NAMALWA (cell line): ENCODE results near the gene TRAIP.
"Not testable (repeated sequence)": the region's sequence is repeated elsewhere in the genome, so short reads cannot be mapped to it uniquely, and the experiment has no call there.

Experiments
- DNase-seq: peaks from one replicate; pipeline ENCODE4 v3.0.0-alpha.2; 2015; ENCODE audit warnings: low spot score

Gene TRAIP

DNA sequence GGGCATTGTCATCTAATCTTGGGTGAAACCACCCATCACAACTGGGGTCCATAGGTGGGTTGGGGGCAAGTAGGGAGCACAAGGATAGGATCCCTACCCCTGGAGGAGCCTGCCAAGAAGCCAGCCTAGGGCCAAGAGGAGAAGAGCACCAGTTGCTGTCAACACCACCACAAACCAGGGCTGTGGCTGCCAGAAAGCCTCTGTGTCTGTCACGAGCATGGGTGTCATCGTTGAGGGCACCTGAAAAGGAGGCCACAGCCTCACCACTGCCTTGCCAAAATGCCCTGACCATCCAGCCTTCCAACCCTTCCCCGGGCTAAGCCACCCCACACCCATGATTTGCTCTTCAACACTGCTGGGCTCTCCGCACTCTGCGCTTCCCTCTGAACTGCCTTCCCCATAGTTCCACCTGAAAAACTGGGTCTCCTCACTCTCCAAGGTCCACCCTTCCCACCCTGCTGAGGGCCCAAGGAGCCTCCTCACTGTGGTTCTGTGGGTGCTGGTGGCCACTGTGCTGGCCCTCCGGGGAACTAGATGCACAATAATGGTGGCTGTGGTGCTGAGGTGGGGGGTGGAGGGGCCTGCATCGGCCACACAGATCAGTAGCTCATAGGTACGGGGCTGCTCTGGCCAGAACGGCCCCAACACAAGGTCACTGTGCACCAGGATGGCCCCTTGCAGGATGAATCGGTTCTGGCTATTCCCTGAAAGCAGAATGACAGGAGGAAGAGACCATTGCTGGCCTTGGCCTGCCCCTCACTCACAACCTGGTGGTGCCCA is 63.8 kb downstream of the TRAIP start:
- no peak for DNase-seq

DNA sequence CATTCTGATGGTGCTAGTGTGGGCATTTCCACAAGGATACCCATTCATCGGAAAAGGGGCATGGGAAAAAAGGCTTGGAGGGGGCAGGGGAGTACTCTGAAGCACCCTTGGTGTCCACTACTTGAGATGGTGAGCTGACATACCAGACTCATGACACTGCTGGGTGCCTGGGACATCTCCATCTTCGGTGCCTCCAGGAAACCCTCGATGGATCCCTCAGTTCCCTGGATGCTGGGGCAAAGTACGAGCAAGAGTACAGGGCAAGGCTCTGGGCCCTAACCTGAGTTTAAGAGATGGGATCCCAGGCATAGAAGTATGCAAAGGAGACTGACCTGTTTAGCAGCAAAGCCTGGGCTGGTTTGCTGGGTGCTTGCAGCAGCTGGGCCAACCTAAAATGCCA is 64.8 kb downstream of the TRAIP start:
- DNase-seq, result no peak

DNA sequence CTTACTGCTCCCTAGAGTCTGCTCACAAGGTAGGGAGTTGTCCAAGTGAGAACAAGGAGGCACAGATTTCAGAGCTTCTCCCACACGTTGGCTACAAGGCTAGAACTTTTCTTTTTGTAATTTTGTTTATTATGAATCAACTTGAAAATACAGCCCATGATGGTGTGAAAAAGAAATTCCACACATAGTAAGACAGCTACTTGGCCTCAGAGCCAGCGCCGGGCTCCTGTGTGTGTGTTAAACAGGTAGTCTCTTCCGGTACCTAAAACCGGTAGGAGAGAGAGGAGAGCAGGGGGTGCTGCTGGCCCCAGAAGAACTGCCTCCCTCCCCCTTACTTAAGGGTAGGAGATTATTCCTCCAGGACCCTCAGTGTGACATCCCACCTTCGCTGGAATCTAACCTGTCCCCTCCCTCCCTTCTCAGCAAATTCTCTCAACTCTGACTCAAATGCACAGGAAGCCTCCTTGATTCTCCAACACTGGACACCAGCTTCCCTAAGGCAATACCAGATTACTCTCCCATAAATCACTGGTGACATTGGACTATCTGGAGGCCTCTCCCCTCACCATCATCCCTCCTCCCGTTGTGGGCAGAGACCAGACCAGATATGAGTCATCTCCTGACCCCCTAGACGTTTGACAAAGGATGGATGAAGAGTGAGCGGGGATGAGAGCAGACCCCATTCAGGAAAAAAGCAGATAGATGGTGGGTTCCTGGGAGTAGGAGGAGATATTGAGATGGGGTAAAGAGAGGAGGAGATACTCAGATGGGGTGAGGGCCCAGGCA is 65.5 kb downstream of the TRAIP start:
- no peak for DNase-seq

DNA sequence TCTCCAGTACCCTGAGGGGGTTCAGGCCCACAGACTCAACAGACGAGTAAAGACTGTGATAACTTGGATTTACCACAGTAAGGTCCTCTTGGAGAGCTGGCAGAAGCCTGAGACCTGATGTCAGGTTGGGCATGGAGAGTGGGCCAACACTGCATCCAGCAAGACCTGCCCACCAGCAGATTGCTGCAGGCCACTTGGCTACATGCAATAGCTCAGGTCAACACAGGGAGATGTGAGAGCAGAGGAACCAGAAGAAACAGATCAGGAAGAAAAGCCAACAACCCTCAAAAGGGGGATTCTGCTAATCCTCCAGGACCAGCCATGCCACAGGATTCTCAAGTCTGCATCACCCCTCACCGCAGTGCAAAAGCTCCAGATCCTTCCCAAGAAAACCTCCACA is 68.3 kb downstream of the TRAIP start:
- DNase-seq, result no peak

DNA sequence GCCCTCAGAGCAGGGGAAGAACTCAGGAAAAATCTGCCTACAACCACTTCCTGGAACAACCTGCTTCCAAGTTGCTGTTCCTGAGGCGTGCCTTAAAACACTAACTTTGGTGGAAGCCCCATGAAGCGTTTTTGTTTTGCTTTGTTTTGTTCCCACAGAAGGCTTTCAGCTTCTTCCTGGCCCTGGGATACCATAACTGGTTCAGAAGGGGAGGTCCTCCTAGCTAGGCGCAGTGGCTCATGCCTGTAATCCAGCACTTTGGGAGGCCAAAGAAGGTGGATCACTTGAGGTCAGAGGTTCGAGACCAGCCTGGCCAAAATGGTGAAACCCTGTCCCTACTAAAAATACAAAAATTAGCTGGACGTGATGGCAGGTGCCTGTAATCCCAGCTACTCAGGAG is 68.8 kb downstream of the TRAIP start:
- DNase-seq, result no peak

DNA sequence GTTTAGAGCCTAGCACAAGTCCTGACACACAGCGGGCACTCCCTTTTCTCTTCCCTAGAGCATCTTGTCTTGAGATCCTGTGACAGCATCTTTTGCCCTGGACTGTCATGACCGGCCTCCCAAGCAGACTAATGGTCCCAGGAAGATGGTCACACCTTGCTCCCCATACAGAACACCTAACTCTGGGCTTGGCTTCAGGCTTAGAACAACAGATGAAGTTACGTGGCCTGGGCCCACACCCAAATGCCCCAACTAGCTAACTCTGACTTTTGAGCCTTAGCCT is 69.2 kb downstream of the TRAIP start:
- no peak for DNase-seq

DNA sequence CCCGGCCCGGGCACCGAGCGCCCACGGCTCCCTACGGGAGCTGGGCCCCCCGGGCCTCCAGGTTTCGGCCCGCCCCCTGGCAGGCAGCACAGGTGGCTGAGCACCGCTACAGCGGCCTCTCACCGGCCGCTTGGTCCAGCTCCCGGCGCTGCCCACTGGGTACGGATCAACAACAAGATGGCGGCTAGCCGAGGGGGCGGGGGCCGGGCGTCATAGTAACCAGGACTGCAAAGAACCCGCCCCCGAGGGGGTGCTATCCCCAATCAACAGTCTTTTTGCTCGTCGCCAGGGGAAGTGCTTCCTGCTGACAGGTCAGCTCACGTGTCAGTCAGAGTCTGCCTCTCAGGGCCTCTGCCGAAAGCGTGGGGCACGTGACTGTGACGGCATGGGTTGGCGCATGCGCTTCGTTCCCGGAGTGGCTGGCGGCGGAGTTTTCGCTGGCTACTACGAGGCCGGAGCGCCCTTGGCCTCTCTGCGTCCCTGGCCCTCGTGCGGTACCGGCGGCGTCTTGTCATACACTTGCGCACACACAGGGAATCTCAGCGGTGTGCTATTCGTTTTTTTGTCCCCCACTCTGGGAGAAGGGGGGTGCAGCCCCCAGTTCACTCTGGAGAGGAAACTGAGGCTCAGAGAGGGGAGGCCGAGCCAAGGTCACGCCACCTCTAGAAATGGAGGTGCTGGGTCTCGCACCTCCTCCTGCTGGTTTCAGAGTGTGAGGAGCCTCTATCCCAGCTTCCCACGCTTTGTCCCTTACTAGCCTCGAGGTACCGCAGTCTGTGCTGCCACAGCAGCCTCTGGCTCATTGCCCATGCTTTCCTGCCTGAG is 69.8 kb downstream of the TRAIP start, which contains the start of gene IP6K1:
TSS of gene IP6K1 (minus strand) at position 186 of the 825 bp plus-strand sequence. CDS start 38,502 bp downstream, outside the sequence.
- peak; percentile 98 for DNase-seq

DNA sequence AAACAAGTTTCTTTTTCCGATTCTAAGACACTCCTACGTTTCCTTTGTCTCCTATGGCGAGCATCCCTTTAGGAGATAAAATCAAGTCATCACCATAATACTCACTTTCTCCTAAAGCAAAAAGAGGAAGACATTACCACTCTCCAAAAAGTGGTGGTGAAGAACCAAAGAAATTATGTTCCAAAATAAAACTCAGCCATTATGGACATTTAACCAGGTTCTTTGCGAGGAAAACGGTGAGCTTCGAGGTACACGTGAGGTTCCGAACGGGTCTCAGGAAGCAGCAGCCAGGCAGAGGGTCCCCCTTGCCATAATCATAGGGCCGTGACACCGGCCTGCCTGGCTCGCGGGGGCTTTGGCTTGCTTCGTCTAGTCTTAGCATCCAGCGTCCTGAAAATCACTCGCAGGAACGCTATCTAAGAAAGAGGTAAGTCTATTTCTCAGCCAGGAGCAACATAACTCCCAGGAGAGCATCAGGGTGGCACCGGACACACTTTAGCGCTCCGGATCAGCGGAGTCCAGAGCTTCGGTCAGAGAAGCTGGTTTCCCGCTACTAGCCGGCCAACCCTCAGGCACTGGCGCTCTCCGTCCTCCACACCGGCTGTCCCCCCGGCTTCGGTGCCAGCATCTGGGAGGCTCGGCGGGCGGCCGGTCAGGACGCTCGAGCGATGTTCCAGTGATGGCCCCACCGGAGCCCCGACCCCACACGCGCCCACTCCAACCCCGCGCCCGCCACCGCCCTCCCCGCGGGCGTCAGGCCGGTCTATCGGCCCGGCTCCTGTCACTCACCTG is 70.6 kb downstream of the TRAIP start:
- peak; percentile 35 for DNase-seq

DNA sequence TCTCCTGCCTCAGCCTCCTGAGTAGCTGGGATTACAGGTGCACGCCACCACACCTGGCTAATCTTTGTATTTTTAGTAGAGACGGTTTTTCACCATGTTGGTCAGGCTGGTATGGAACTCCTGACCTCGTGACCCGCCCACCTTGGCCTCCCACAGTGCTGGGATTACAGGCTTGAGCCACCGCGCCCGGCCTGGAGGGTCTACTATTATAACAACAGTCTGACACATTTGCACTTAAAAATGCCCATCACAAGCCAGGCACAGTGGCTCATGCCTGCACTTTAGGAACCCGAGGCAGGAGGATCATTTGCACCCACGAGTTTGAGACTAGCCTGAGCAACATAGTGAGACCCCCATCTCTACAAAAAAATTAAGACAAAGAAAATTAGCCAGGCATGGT is 74.1 kb downstream of the TRAIP start:
- not testable (repeated sequence) for DNase-seq

DNA sequence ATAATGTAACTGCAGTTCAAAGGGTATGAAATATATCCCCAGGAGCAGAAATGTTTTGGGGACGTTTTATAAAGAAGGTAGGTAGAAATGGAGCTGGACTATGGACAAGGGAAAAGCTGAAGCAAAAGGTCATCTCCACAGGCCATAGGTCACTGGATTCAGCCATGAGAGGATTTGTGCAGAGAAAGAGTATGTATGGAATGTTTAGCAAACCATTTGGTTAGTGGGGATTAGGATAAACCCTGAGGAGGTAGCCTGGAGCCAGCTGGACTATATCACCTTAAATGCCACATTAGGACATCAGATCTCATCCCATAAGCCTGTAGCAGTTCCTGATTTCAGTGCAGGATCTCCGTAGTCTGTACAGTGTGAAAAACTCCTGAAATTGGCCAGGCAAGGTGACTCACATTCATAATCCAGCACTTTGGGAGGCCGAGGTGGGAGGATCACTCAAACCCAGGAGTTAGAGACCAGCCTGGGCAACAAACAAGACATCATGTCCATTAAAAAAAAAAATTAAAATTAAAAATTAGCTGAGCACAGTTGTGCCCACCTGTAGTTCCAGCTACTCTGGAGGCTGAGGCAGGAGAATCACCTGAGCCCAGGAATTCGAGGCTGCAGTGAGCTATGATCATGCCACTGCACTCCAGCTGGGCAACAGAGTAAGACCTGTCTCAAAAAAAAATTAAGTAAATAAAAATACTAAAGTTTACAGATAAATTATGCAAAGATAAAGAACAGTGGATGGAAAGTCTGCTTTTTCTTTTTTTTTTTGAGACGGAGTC is 74.8 kb downstream of the TRAIP start:
- DNase-seq, result no peak

DNA sequence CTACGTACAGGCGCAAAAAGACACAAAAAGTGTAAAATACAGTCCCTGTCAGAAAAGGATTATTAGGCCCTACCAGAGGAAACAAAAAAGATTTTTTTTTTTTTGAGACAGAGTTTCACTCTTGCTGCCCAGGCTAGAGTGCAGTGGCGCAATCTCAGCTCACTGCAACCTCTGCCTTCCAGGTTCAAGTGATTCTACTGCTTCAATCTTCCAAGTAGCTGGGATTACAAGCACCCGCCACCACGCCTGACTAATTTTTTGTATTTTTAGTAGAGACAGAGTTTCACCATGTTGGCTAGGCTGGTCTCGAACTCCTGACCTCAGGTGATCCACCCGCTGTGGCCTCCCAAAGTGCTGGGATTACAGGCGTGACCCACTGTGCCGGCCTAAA is 75.4 kb downstream of the TRAIP start:
- not testable (repeated sequence) for DNase-seq

DNA sequence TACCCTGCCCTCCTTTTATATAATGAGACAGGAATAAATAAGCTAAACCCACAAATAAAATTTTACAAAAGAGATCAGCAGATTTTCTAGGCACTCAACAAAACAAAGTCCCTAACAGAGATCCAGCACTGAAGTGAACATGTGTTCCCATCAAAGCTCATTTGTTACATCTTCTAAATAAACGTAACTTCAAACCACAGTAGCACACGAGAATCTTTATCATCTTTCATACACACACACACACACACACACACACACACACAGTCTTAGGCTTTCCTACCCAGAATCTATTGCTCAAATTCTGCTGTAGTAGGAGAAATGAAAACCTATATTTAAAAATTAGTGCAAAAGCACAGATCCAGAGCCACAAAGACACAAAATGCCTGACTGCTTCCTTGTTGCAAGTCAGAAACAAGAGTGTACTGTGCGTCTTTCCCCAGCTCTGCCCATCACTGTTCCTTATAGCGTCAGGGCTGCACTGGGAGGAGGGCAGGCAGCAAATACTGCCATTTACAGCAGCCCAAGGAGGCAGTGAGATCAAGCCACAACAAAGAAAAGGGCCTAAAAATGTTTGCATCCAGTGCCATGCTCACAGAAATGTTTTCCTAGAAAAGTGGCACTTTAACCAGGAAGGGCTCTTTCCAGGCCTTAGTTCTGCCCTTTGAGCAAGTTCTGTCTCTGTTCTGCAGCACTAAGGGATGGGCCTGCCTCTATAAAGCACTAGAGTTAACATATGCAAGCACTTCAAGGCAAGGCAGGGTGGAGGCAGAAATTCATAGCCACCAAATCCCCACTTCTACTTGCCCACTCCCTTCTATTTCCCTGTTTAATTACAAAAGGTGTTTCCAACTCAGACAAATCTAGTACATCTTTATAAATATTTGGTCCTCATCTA is 76.0 kb downstream of the TRAIP start:
- DNase-seq, result no peak

DNA sequence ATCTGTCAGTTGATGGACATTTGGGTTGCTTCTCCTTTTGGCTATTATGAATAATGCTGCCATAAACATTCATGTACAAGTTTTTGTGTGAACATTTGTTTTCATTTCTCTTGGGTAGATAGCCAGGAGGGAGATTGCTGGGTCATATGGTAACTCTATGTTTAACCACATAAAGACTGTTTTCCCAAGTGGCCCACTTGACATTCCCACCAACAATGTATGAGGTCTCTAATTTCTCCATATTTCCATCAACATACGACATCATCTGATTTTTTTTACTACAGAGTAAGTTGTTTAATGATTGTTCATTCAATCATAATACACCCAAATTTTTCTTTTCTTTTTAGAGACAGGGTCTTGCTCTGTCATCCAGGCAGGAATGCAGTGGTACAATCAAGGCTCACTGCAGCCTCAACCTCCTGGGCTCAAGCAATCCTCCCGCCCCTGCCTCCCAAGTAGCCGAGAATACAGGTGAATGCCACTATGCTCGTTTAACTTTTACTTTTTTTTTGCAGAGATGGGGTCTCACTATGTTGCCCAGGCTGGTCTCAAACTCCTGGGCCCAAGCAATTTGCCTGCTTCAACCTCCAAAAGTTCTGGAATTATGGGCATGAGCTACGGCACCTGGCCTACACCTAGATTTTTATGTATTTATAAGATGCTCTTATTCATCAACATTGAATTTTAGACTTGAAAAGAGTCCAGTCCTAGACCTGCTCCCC is 76.8 kb downstream of the TRAIP start:
- no peak for DNase-seq
